Osteoblast (primary cell): ENCODE results near the gene NR4A3. TPM values are rescaled to one million over a fixed set of nuclear protein-coding genes. Genes with fewer than 3 reads are reported as not detected.

Experiments
- DNase-seq: peaks from one replicate; pipeline ENCODE4 v3.0.0; 2011; ENCODE audit warnings: low spot score, mixed read lengths; ENCODE audit not compliant: insufficient read length; ENCODE audit errors: missing footprints
- H2AFZ ChIP-seq: 2 replicates; pipeline ENCODE4 v1.6.0; 2011; ENCODE audit warnings: mild to moderate bottlenecking, low read length
- H3K27ac ChIP-seq: 2 replicates; pipeline ENCODE4 v1.5.1; 2011; ENCODE audit warnings: mild to moderate bottlenecking, low read depth, low read length, moderate library complexity
- H3K27me3 ChIP-seq: 2 replicates; pipeline ENCODE4 v1.6.0; 2012; ENCODE audit warnings: mild to moderate bottlenecking, control low read depth, inconsistent platforms, low read length, moderate library complexity; ENCODE audit not compliant: insufficient read depth
- H3K36me3 ChIP-seq: 2 replicates; pipeline ENCODE4 v1.5.1; 2011; ENCODE audit warnings: mild to moderate bottlenecking, low read length, control low read depth, moderate library complexity; ENCODE audit not compliant: insufficient read depth
- H3K4me1 ChIP-seq: 2 replicates; pipeline ENCODE4 v1.5.1; 2011; ENCODE audit warnings: mild to moderate bottlenecking, low read length, control low read depth, moderate library complexity; ENCODE audit not compliant: insufficient read depth
- H3K4me2 ChIP-seq: 2 replicates; pipeline ENCODE4 v1.6.0; 2011; ENCODE audit warnings: mild to moderate bottlenecking, low read length; ENCODE audit not compliant: insufficient read depth
- H3K4me3 ChIP-seq: fragments of 200-600 bp; sonication (generic); 3 replicates; pipeline ENCODE4 v1.5.1; 2012; ENCODE audit warnings: mild to moderate bottlenecking, low read length, inconsistent platforms; ENCODE audit not compliant: insufficient read depth
- H3K79me2 ChIP-seq: 2 replicates; pipeline ENCODE4 v1.6.0; 2012; ENCODE audit warnings: mild to moderate bottlenecking, low read length, control low read depth, inconsistent platforms; ENCODE audit not compliant: insufficient read depth
- H3K9me3 ChIP-seq: 2 replicates; pipeline ENCODE4 v1.5.1; 2011; ENCODE audit warnings: low read depth, low read length, control low read depth
- H4K20me1 ChIP-seq: 2 replicates; pipeline ENCODE4 v1.6.0; 2012; ENCODE audit warnings: mild to moderate bottlenecking, low read length, control low read depth; ENCODE audit not compliant: insufficient read depth
- CTCF ChIP-seq: IDR thresholded peaks from 2 replicates; pipeline ENCODE4 v1.5.1; 2011; ENCODE audit warnings: mild to moderate bottlenecking, low read depth, low read length, moderate library complexity; ENCODE audit errors: extremely low read depth
- total RNA-seq: library from RNA; depleted of rRNA; stranded (reverse); fragments of >200 nt; gene quantifications from 2 replicates; pipeline ENCODE4 v1.2.3, GENCODE V29; 2012

The NR4A3 gene
- total RNA-seq, 1 donor, result 0.36 TPM

- peaks cover 37% of the 10 kb centered on the region for H3K79me2 ChIP-seq
- H3K4me2 ChIP-seq, result no peak overlapping the region
- H3K4me1 ChIP-seq, result peaks cover 5% of the 10 kb centered on the region
- no peak overlapping the region for H3K4me3 ChIP-seq
- no peak for DNase-seq
- H3K27ac ChIP-seq, result no peak overlapping the region
- peaks cover 2% of the 10 kb centered on the region for H4K20me1 ChIP-seq
- no peaks in the 10 kb centered on the region for H3K27me3 ChIP-seq
- no peak for TF ChIP-seq CTCF
- H3K36me3 ChIP-seq, result peaks cover 9% of the 10 kb centered on the region
- no peak overlapping the region for H2AFZ ChIP-seq
- no peaks in the 10 kb centered on the region for H3K9me3 ChIP-seq
These were observed 89.9 kb downstream of the NR4A3 start for GRCh38 chr9:99911600-99911999.

Other genes starting within 250 kb of the NR4A3 start
- 32.2 and 40.1 TPM in 2 replicates for gene STX17, start 84.8 kb downstream of the NR4A3 start, total RNA-seq